ENCODE data around the gene COG6.

Gene COG6

GRCh38 chr13:39787086-39787487, 131.6 kb downstream of the COG6 start:
- DNase-seq (ENCODE audit: low read depth): peak; percentile 56
- no peak for TF ChIP-seq CTCF (conservative IDR thresholded peaks at IDR 0.05; ENCODE audit: low read length)
- H3K4me3 ChIP-seq (ENCODE audit: low read length): no peak overlapping the region

GRCh38 chr13:39788102-39788501, 132.6 kb downstream of the COG6 start:
- TF ChIP-seq CTCF (conservative IDR thresholded peaks at IDR 0.05; ENCODE audit: low read length): no peak
- no peak for DNase-seq (ENCODE audit: low read depth)
- no peak overlapping the region for H3K4me3 ChIP-seq (ENCODE audit: low read length)

- no peak for TF ChIP-seq CTCF (conservative IDR thresholded peaks at IDR 0.05; ENCODE audit: low read length)
- H3K4me3 ChIP-seq (ENCODE audit: low read length): no peak overlapping the region
- DNase-seq (ENCODE audit: low read depth): no peak
Measured at GRCh38 chr13:39789451-39789850, 134.0 kb downstream of the COG6 start.
